Sigmoid colon (tissue), 4 donors: ENCODE results near the gene ZNF408.

Source experiments
- CTCF ChIP-seq, 4 experiments: fragments of 450-650 bp in 3 of 4; fragments of 200-600 bp in 1 of 4; IDR thresholded peaks; one replicate each; pipeline ENCODE4 v1.5.1; 2016 to 2019; ENCODE audit warnings: antibody characterized with exemption in 4 of 4, mild to moderate bottlenecking in 3 of 4, moderate library complexity in 2 of 4
- EP300 ChIP-seq, 4 donors: sonication (generic); formaldehyde crosslinking; IDR thresholded peaks; one replicate each; pipeline ENCODE4 v1.6.1; 2017; ENCODE audit warnings: antibody characterized with exemption in 4 of 4
- POLR2A ChIP-seq, 2 donors: fragments of 450-650 bp; IDR thresholded peaks; one replicate each; pipeline ENCODE4 v1.6.1; 2016; ENCODE audit warnings: antibody characterized with exemption in 2 of 2, mild to moderate bottlenecking in 2 of 2, moderate library complexity in 2 of 2
- POLR2AphosphoS5 ChIP-seq, 4 donors: sonication (generic); formaldehyde crosslinking; IDR thresholded peaks; one replicate each; pipeline ENCODE4 v1.6.1; 2017; ENCODE audit warnings: antibody characterized with exemption in 4 of 4

- TF ChIP-seq POLR2AphosphoS5 (IDR thresholded peaks at IDR 0.05) = no peak
- TF ChIP-seq CTCF (IDR thresholded peaks at IDR 0.05) = no peak
- no peak for TF ChIP-seq EP300 (IDR thresholded peaks at IDR 0.05)
- TF ChIP-seq POLR2A (IDR thresholded peaks at IDR 0.05) = no peak
Measured at GRCh38 chr11:46741600-46742484, 41.0 kb downstream of the ZNF408 start.
